HepG2 (cell line): ENCODE data around the gene IMMT. TPM values are rescaled to one million over a fixed set of nuclear protein-coding genes. Genes with fewer than 3 reads are reported as not detected.
A peak's percentile ranks its signal among the peaks of the same experiment; 100 is the strongest.

Experiments used
- ARNT2 ChIP-seq: sonication (generic); formaldehyde crosslinking; IDR thresholded peaks from 2 replicates; pipeline ENCODE4 v1.8.0; 2022; ENCODE audit warnings: mild to moderate bottlenecking, low read depth, missing genetic modification reagents, moderate library complexity
- CREB1 ChIP-seq, 2 experiments: fragments of 450-650 bp in 1 of 2; IDR thresholded peaks; 2 replicates each; pipeline ENCODE4 v1.6.1; 2016 to 2017; ENCODE audit warnings: control low read depth in 1 of 2, mild to moderate bottlenecking in 1 of 2, missing compliant biosample characterization in 1 of 2, missing genetic modification characterization in 1 of 2
- IKZF4 ChIP-seq: sonication (generic); formaldehyde crosslinking; IDR thresholded peaks from 2 replicates; pipeline ENCODE4 v1.5.1; 2020; ENCODE audit warnings: borderline replicate concordance, mild to moderate bottlenecking, low read depth, missing genetic modification reagents; ENCODE audit errors: not compliant biosample characterization
- KDM2A ChIP-seq: sonication (generic); formaldehyde crosslinking; IDR thresholded peaks from 2 replicates; pipeline ENCODE4 v1.4.0; 2020; ENCODE audit warnings: low read depth, missing genetic modification reagents, borderline replicate concordance
- KLF15 ChIP-seq: sonication (generic); formaldehyde crosslinking; IDR thresholded peaks from 2 replicates; pipeline ENCODE4 v1.8.1; 2023; ENCODE audit warnings: borderline replicate concordance, mild to moderate bottlenecking, inconsistent platforms, missing genetic modification reagents, mixed read lengths
- NCOA2 ChIP-seq: sonication (generic); formaldehyde crosslinking; IDR thresholded peaks from 2 replicates; pipeline ENCODE4 v1.8.0; 2022; ENCODE audit warnings: inconsistent platforms
- ZNF460 ChIP-seq: sonication (generic); formaldehyde crosslinking; IDR thresholded peaks from 2 replicates; pipeline ENCODE4 v1.5.1; 2020; ENCODE audit warnings: missing genetic modification reagents, mild to moderate bottlenecking, borderline replicate concordance
- ZNF563 ChIP-seq: sonication (generic); formaldehyde crosslinking; IDR thresholded peaks from 2 replicates; pipeline ENCODE4 v1.8.0; 2022; ENCODE audit warnings: mild to moderate bottlenecking, moderate library complexity, missing genetic modification reagents
- ZNF773 ChIP-seq: sonication (generic); formaldehyde crosslinking; IDR thresholded peaks from 2 replicates; pipeline ENCODE4 v1.4.0; 2020; ENCODE audit warnings: missing genetic modification reagents, borderline replicate concordance
- polyA plus RNA-seq, 8 experiments: library from polyadenylated mRNA; depleted of rRNA in 3 of 8; stranded (reverse) in 7 of 8; unstranded in 1 of 8; fragments of >200 nt; fragmentation: Illumina TruSeq in 4 of 8; extraction: Trizol in 4 of 8; gene quantifications; 2 replicates each; pipeline versions ENCODE4 v1.2.1 to v1.2.3, GENCODE V29; 2011 to 2016; ENCODE audit warnings: low read depth in 4 of 8, missing spikeins in 1 of 8, mixed read lengths in 1 of 8; ENCODE audit not compliant: insufficient read depth in 1 of 8
- total RNA-seq, 5 experiments: library from RNA; depleted of rRNA; stranded (reverse); fragments of >200 nt; fragmentation: Illumina TruSeq; extraction: Trizol; gene quantifications; 2 replicates each; pipeline ENCODE4 v1.2.3, GENCODE V29; 2016; ENCODE audit warnings: low read depth in 1 of 5
- TF ChIP-seq, protein P1 (sequence below): sonication (generic); formaldehyde crosslinking; IDR thresholded peaks from 2 replicates; pipeline ENCODE4 v1.5.0; 2020; ENCODE audit warnings: mild to moderate bottlenecking, missing genetic modification reagents, borderline replicate concordance
- TF ChIP-seq, protein P2 (sequence below): sonication (generic); formaldehyde crosslinking; IDR thresholded peaks from 2 replicates; pipeline ENCODE4 v1.5.1; 2020; ENCODE audit warnings: missing genetic modification reagents, mild to moderate bottlenecking, borderline replicate concordance
- TF ChIP-seq, protein P3 (sequence below): sonication (generic); formaldehyde crosslinking; IDR thresholded peaks from 2 replicates; pipeline ENCODE4 v1.4.0; 2020; ENCODE audit warnings: missing genetic modification reagents, borderline replicate concordance
- TF ChIP-seq, protein P4 (sequence below): sonication (generic); formaldehyde crosslinking; IDR thresholded peaks from 2 replicates; pipeline ENCODE4 v1.4.0; 2020; ENCODE audit warnings: low read depth, mild to moderate bottlenecking, missing genetic modification reagents

The IMMT gene
- total and polyA plus RNA-seq, 2 of the 13 experiments (the other 11 are each of a cell fraction or from before 2014, with no cell fraction given), result 63.5 to 119 TPM

DNA sequence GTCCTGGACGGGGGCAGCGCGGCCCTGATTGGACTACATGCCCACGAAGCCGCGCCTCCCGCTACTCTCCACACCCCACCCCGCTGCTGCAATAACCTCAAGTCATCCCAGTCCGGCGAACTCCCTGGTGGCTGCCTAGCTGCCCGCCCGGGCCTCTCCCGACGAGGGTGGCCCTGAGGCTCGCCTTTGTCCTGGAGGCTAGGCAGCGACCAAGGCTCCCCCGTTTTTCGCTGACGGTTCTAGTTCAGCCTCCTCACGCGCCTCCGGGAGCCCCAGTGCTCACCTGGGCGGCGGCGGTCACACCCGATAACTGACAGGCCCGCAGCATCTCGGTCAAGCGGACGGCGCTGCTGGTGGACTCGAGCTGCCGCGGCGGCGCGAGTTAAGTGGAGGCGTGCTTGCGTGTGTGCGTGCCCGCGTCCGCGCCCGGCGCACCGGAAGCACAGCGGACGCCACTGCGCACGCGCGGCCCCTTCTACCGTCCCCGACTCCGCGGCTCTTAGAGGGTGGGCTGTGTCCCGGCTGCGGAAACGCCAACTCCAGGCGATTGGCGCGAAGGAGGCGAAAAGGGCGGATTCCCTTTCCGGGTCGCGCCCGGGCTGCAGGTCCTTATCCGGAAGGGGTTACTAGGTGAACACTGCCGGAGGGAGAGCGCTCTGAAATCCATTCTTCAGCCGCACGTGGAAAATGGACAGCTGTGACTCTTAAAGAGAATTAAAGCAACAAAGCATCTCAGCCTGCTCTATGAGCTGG lies at the start of gene IMMT (continued):
- TF ChIP-seq, protein P1, sequence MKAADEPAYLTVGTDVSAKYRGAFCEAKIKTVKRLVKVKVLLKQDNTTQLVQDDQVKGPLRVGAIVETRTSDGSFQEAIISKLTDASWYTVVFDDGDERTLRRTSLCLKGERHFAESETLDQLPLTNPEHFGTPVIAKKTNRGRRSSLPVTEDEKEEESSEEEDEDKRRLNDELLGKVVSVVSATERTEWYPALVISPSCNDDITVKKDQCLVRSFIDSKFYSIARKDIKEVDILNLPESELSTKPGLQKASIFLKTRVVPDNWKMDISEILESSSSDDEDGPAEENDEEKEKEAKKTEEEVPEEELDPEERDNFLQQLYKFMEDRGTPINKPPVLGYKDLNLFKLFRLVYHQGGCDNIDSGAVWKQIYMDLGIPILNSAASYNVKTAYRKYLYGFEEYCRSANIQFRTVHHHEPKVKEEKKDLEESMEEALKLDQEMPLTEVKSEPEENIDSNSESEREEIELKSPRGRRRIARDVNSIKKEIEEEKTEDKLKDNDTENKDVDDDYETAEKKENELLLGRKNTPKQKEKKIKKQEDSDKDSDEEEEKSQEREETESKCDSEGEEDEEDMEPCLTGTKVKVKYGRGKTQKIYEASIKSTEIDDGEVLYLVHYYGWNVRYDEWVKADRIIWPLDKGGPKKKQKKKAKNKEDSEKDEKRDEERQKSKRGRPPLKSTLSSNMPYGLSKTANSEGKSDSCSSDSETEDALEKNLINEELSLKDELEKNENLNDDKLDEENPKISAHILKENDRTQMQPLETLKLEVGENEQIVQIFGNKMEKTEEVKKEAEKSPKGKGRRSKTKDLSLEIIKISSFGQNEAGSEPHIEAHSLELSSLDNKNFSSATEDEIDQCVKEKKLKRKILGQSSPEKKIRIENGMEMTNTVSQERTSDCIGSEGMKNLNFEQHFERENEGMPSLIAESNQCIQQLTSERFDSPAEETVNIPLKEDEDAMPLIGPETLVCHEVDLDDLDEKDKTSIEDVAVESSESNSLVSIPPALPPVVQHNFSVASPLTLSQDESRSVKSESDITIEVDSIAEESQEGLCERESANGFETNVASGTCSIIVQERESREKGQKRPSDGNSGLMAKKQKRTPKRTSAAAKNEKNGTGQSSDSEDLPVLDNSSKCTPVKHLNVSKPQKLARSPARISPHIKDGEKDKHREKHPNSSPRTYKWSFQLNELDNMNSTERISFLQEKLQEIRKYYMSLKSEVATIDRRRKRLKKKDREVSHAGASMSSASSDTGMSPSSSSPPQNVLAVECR (CRISPR knock-in tag), result peak; percentile 98
- TF ChIP-seq, protein P2, sequence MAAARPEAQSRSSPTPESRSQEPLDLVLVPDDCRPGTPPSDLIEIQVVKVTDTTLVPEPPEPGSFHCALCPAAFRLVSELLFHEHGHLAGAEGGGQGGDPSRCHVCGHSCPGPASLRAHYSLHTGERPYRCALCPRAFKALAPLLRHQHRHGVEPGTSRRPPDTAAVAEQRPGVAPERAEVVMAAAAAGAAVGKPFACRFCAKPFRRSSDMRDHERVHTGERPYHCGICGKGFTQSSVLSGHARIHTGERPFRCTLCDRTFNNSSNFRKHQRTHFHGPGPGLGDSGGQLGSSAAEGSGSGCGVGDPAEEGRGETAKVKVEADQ, result peak; percentile 89; the same call in 1 of the 2 replicates
- TF ChIP-seq ZNF563 (CRISPR knock-in tag) (peak; percentile 91; the same call in 1 of the 2 replicates), KDM2A (CRISPR knock-in tag) (peak; percentile 98), CREB1 (IDR thresholded peaks at IDR 0.05) (no peak; the same call in none of the 2 replicates), CREB1 (CRISPR knock-in tag; IDR thresholded peaks at IDR 0.05) (peak; percentile 74), ZNF773 (0 out of 2 replicates have a peak, but pooled peaks have one; percentile 31), ARNT2 (CRISPR knock-in tag) (peak; percentile 76), KLF15 (CRISPR knock-in tag) (peak; percentile 69), NCOA2 (CRISPR knock-in tag) (no peak; the same call in 1 of the 2 replicates), ZNF460 (CRISPR knock-in tag) (no peak; the same call in 1 of the 2 replicates), IKZF4 (CRISPR knock-in tag) (no peak)
- TF ChIP-seq, protein P3, sequence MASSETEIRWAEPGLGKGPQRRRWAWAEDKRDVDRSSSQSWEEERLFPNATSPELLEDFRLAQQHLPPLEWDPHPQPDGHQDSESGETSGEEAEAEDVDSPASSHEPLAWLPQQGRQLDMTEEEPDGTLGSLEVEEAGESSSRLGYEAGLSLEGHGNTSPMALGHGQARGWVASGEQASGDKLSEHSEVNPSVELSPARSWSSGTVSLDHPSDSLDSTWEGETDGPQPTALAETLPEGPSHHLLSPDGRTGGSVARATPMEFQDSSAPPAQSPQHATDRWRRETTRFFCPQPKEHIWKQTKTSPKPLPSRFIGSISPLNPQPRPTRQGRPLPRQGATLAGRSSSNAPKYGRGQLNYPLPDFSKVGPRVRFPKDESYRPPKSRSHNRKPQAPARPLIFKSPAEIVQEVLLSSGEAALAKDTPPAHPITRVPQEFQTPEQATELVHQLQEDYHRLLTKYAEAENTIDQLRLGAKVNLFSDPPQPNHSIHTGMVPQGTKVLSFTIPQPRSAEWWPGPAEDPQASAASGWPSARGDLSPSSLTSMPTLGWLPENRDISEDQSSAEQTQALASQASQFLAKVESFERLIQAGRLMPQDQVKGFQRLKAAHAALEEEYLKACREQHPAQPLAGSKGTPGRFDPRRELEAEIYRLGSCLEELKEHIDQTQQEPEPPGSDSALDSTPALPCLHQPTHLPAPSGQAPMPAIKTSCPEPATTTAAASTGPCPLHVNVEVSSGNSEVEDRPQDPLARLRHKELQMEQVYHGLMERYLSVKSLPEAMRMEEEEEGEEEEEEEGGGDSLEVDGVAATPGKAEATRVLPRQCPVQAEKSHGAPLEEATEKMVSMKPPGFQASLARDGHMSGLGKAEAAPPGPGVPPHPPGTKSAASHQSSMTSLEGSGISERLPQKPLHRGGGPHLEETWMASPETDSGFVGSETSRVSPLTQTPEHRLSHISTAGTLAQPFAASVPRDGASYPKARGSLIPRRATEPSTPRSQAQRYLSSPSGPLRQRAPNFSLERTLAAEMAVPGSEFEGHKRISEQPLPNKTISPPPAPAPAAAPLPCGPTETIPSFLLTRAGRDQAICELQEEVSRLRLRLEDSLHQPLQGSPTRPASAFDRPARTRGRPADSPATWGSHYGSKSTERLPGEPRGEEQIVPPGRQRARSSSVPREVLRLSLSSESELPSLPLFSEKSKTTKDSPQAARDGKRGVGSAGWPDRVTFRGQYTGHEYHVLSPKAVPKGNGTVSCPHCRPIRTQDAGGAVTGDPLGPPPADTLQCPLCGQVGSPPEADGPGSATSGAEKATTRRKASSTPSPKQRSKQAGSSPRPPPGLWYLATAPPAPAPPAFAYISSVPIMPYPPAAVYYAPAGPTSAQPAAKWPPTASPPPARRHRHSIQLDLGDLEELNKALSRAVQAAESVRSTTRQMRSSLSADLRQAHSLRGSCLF, result no peak
- TF ChIP-seq, protein P4, sequence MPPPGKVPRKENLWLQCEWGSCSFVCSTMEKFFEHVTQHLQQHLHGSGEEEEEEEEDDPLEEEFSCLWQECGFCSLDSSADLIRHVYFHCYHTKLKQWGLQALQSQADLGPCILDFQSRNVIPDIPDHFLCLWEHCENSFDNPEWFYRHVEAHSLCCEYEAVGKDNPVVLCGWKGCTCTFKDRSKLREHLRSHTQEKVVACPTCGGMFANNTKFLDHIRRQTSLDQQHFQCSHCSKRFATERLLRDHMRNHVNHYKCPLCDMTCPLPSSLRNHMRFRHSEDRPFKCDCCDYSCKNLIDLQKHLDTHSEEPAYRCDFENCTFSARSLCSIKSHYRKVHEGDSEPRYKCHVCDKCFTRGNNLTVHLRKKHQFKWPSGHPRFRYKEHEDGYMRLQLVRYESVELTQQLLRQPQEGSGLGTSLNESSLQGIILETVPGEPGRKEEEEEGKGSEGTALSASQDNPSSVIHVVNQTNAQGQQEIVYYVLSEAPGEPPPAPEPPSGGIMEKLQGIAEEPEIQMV (CRISPR knock-in tag), result peak; percentile 98
